HEK293T (cell line): ENCODE measurements around the gene RETREG3.

Source experiments
- CTCF ChIA-PET: fragments of 350-600 bp; formaldehyde crosslinking; extraction: SDS; loops from one replicate; lab custom pipeline; 2021; ENCODE audit warnings: antibody characterized with exemption, inconsistent platforms; lab: Yijun Ruan, JAX
- POLR2A ChIA-PET: fragments of 350-600 bp; formaldehyde crosslinking; extraction: SDS; loops from one replicate; lab custom pipeline; 2020; ENCODE audit warnings: antibody characterized with exemption, inconsistent platforms; lab: Yijun Ruan, JAX
- DNase-seq: peaks from one replicate; pipeline ENCODE4 v3.0.0; 2012; ENCODE audit warnings: mixed read lengths; ENCODE audit errors: extremely low spot score
- ARNT ChIP-seq: fragments of 450-650 bp; IDR thresholded peaks from 2 replicates; pipeline ENCODE4 v1.6.1; 2017; ENCODE audit warnings: mild to moderate bottlenecking
- BHLHE40 ChIP-seq: fragments of 450-650 bp; IDR thresholded peaks from 2 replicates; pipeline ENCODE4 v1.6.1; 2016; ENCODE audit warnings: mild to moderate bottlenecking, moderate library complexity, borderline replicate concordance
- CTBP1 ChIP-seq: fragments of 450-650 bp; IDR thresholded peaks from 2 replicates; pipeline ENCODE4 v1.6.1; 2016; ENCODE audit warnings: borderline replicate concordance
- ELF4 ChIP-seq: fragments of 450-650 bp; IDR thresholded peaks from 2 replicates; pipeline ENCODE4 v1.6.1; 2017; ENCODE audit warnings: antibody characterized with exemption
- FOXA1 ChIP-seq: fragments of 450-650 bp; IDR thresholded peaks from 2 replicates; pipeline ENCODE4 v1.6.1; 2016; ENCODE audit warnings: mild to moderate bottlenecking
- FOXK2 ChIP-seq: fragments of 450-650 bp; IDR thresholded peaks from 2 replicates; pipeline ENCODE4 v1.6.1; 2016; ENCODE audit warnings: mild to moderate bottlenecking
- FOXM1 ChIP-seq: fragments of 450-650 bp; IDR thresholded peaks from 2 replicates; pipeline ENCODE4 v1.6.1; 2017; ENCODE audit warnings: mild to moderate bottlenecking, borderline replicate concordance
- HDGF ChIP-seq: fragments of 450-650 bp; IDR thresholded peaks from 2 replicates; pipeline ENCODE4 v1.6.1; 2017; ENCODE audit warnings: antibody characterized with exemption, borderline replicate concordance
- L3MBTL2 ChIP-seq: fragments of 450-650 bp; conservative IDR thresholded peaks from 2 replicates; pipeline ENCODE4 v1.6.1; 2016; ENCODE audit warnings: mild to moderate bottlenecking
- LEF1 ChIP-seq: fragments of 450-650 bp; IDR thresholded peaks from 2 replicates; pipeline ENCODE4 v1.6.1; 2017; ENCODE audit warnings: mild to moderate bottlenecking, borderline replicate concordance
- NFRKB ChIP-seq: fragments of 450-650 bp; IDR thresholded peaks from 2 replicates; pipeline ENCODE4 v1.6.1; 2016; ENCODE audit warnings: mild to moderate bottlenecking, moderate library complexity
- PKNOX1 ChIP-seq: fragments of 450-650 bp; IDR thresholded peaks from 2 replicates; pipeline ENCODE4 v1.6.1; 2016
- SP1 ChIP-seq: fragments of 450-650 bp; IDR thresholded peaks from 2 replicates; pipeline ENCODE4 v1.6.1; 2017
- SUZ12 ChIP-seq: fragments of 450-650 bp; IDR thresholded peaks from 2 replicates; pipeline ENCODE4 v1.6.1; 2016; ENCODE audit warnings: mild to moderate bottlenecking
- TARDBP ChIP-seq: fragments of 450-650 bp; IDR thresholded peaks from 2 replicates; pipeline ENCODE4 v1.6.1; 2016
- ZNF384 ChIP-seq: fragments of 450-650 bp; IDR thresholded peaks from 2 replicates; pipeline ENCODE4 v1.6.1; 2016

RETREG3 gene

GRCh38 chr17:42538482-42538881 lies 70.7 kb downstream of the RETREG3 start:
- DNase-seq, result no peak
- ChIA-PET CTCF (no interaction called here), POLR2A (interaction anchor here (0.7 to 1.1 kb wide), 4 partner anchors 16 to 66 kb away, joined by 3 to 4 read pairs (median 3); no protein-coding TSS in a partner anchor)
- TF ChIP-seq ZNF384, result no peak
- TF ChIP-seq FOXA1, result no peak

GRCh38 chr17:42537826-42538451 lies 71.2 kb downstream of the RETREG3 start:
- ChIA-PET CTCF (no interaction called here), POLR2A (interaction anchor here (0.7 to 3.4 kb wide), 4 partner anchors 15 to 66 kb away, joined by 3 to 37 read pairs (median 9); partner anchors contain the start of genes HSD17B1 and MLX)
- TF ChIP-seq FOXK2 (no peak), ZNF384 (no peak), SP1 (no peak), L3MBTL2 (no peak), SUZ12 (no peak), FOXA1 (no peak), PKNOX1 (no peak), FOXM1 (no peak), LEF1 (no peak), ARNT (no peak), TARDBP (no peak), ELF4 (no peak)
- no peak for DNase-seq

GRCh38 chr17:42537156-42537805 lies 71.9 kb downstream of the RETREG3 start:
- ChIA-PET CTCF (interaction anchor here (1.0 to 1.3 kb wide), 2 partner anchors 11 to 144 kb away, joined by 3 read pairs; no protein-coding TSS in a partner anchor), POLR2A (interaction anchor here (0.8 to 3.4 kb wide), 17 partner anchors 10 to 236 kb away, joined by 3 to 37 read pairs (median 6); partner anchors contain the start of genes HSD17B1, MLX, PSMC3IP and RETREG3)
- TF ChIP-seq FOXA1, result no peak
- TF ChIP-seq HDGF, result no peak
- TF ChIP-seq FOXK2, result no peak
- TF ChIP-seq SUZ12, result no peak
- no peak for TF ChIP-seq LEF1
- TF ChIP-seq BHLHE40, result no peak
- no peak for TF ChIP-seq TARDBP
- no peak for TF ChIP-seq ELF4
- no peak for TF ChIP-seq FOXM1
- TF ChIP-seq NFRKB, result no peak
- TF ChIP-seq ZNF384, result no peak
- no peak for TF ChIP-seq L3MBTL2
- no peak for TF ChIP-seq PKNOX1
- TF ChIP-seq ARNT, result no peak
- no peak for TF ChIP-seq SP1
- no peak for TF ChIP-seq CTBP1
- DNase-seq, result no peak

GRCh38 chr17:42536372-42537155 lies 72.6 kb downstream of the RETREG3 start:
- TF ChIP-seq LEF1 (no peak), NFRKB (no peak), HDGF (no peak), TARDBP (no peak), FOXK2 (no peak), FOXA1 (no peak), ARNT (peak; percentile 71; the same call in 1 of the 2 replicates), SP1 (no peak), BHLHE40 (no peak), PKNOX1 (no peak), FOXM1 (peak; percentile 64), SUZ12 (no peak), L3MBTL2 (no peak), ZNF384 (no peak), CTBP1 (no peak), ELF4 (no peak)
- ChIA-PET CTCF (interaction anchor here (0.6 to 1.4 kb wide), 6 partner anchors 9 to 227 kb away, joined by 3 to 10 read pairs (median 4); no protein-coding TSS in a partner anchor), POLR2A (interaction anchor here (0.7 to 3.4 kb wide), 32 partner anchors 9 to 461 kb away, joined by 3 to 37 read pairs (median 5); partner anchors contain the start of genes CAVIN1, HSD17B1, MLX and PSMC3IP)
- peak; percentile 78 for DNase-seq

GRCh38 chr17:42536048-42536371 lies 73.2 kb downstream of the RETREG3 start, which contains the start of gene NAGLU:
TSS of gene NAGLU (plus strand) at chr17:42536241. CDS start at chr17:42536273, 32 bp downstream.
- CTCF ChIA-PET, result interaction anchor here (0.6 to 1.4 kb wide), 6 partner anchors 9 to 158 kb away, joined by 3 to 10 read pairs (median 4); partner anchors contain the start of gene PSMC3IP
- peak; percentile 96 for DNase-seq
- peak; percentile 10; the same call in 1 of the 2 replicates for TF ChIP-seq L3MBTL2
- no peak for TF ChIP-seq SP1
- TF ChIP-seq ELF4, result peak; percentile 97
- TF ChIP-seq PKNOX1, result no peak
- POLR2A ChIA-PET, result interaction anchor here (0.6 to 3.4 kb wide), 28 partner anchors 9 to 569 kb away, joined by 3 to 37 read pairs (median 5); partner anchors contain the start of genes CAVIN1, CNP, HSD17B1 and MLX
